HS-5 (cell line): ENCODE measurements around the gene RAD23A.
A peak's percentile ranks its signal among the peaks of the same experiment; 100 is the strongest.
"Not testable (repeated sequence)": the region's sequence is repeated elsewhere in the genome, so short reads cannot be mapped to it uniquely, and the experiment has no call there.

Source experiments
- DNase-seq: peaks from one replicate; pipeline ENCODE4 v3.0.0-alpha.2; 2012; ENCODE audit warnings: low read depth

RAD23A gene

DNA sequence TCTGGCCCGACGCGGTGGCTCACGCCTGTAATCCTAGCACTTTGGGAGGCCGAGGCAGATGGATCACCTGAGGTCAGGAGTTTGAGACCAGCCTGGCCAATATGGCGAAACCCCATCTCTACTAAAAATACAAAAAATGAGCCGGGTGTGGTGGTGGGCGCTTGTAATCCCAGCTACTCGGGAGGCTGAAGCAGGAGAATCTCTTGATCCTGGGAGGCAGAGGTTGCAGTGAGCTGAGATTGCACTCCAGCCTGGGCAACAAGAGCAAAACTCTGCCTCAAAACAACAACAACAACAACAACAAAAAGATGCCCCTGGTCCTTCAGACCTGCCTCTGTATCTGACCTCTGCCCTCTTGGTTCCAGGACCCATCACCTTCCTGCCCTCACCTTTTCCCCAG, 9.9 kb downstream of the RAD23A start:
- DNase-seq: not testable (repeated sequence)

DNA sequence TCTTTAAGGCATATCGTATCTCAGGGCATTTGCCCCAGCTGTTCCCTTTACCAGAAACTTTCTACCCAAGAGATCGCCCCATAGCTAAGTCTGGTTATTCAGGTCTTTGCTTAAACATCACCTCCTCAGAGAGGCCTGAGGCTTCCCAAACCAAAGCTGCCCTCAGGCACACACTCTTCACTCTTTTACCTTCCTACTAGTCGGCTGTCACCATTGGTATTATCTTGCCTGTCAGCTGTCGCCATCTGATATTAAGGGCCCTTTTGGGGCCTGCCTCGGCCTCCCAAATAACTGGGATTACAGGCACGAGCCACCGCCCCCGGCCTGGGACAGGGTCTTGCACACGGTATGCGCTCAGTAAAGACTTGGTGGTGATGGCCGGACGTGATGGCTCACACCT, 10.3 kb downstream of the RAD23A start:
- no peak for DNase-seq

DNA sequence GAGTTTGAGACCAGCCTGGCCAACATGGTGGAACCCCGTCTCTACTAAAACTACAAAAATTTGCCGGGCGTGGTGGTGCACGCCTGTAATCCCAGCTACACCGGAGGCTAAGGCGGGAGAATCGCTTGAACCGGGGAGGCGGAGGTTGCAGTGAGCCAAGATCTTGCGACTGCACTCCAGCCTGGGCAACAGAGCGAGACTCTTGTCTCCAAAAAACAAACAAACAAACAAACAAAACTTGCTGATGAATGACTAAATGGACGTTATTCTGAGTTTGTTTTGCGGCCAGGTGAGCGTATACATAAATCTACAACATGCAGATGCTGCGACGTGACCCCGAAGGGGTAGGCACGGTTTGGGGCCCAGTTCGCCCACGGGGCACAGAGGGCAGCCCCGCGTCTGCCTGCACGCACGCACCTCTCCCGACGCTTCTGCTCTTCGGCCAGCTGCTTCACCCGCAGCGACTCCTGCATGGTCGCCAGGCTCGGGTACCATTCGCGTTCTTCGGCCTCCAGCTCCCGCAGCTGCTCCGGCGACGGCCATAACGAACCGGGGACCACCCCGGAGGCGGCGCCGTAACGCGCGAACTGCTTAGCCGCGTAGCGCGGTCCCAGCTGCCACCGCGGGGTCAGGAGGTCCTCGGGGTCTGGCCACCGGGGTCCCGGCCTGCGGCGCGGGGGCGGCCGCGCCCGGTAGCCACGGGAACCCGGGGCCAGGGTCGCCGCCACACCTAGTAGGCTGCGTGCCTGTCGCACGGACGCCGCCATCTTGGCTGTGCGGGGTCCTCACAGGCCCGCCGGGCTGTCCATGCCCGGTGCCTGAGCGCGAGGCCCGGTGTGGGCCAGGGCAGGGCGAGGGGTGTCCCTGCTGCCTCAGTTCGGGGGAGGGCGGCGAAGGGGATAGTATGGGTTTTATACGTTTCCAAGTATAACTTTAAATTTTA, 11.1 kb downstream of the RAD23A start, which contains the start of gene GADD45GIP1:
TSS of gene GADD45GIP1 (minus strand) at position 778 of the 943 bp plus-strand sequence. CDS start at position 767, 11 bp downstream.
- DNase-seq: peak; percentile 59

DNA sequence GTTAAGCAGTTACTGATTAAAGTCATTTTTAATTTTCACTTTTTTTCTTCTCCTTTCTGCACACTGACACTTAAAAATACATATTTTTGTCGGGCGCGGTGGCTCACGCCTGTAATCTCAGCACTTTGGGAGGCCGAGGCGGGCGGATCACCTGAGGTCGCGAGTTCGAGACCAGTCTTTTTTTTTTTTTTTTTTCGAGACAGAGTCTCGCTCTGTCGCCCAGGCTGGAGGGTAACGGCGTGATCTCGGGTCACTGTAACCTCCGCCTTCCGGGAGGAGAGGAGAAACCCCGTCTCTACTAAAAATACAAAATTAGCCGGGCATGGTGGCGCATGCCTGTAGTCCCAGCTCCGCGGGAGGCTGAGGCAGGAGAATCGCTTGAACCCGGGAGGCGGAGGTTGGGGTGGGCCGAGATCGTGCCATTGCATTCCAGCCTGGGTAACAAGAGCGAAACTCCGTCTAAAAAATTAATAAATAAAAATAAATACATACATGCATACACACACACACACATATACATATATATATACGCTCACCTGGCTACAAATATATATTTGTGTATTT, 11.8 kb downstream of the RAD23A start:
- not testable (repeated sequence) for DNase-seq

DNA sequence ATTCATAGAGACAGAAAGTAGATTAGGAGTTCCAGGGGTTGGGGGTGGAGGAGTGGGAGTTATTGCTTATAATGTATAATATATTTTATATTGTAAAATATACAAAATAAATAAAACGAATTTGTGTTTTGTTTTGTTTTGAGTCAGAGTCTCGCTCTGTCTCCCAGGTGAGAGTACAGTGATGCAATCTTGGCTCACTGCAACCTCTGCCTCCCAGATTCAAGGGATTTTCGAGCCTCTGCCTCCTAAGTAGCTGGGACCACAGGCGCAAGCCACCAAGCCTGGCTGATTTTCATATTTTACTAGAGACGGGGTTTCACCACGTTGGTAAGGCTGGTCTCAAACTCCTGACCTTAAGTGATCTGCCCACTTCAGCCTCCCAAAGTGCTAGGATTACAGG, 13.8 kb downstream of the RAD23A start:
- no peak for DNase-seq

DNA sequence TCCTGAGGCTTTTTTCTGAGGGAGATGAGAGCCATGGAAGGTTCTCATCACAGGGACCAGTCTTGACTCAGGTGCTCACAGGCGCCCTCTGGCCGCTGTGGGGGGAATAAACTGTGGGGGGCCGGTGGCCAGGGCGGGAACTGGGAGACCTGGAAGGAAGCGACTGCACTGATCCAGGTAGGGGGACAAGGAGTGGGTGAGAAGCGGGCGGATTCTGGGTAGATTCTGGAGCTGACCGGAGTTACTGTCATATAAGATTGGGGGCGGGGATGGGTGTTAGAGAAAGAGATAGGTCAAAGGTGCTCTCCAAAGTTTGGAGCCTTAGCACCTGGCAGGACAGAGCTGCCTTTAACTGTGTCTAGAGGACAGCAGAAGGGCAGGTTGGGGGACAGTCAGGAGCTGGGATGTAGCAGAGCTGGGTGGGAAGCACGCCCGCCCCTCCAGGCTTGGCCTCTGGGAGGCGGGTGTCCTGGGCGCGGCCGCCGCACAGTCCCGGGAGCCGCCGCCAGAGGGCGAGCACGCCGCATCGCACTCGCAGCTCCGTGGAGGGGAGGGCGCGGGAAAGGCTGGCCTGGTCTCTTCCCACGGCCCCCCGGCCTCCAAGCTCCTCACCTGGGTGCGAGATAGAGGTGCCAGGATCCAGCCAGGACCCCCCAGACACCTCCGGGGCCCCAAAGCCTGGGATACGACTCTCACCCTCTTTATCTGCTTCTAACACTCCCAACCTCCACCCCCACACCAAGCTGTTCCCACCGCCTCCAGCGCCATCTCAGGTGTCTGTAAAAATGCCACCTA, 19.6 kb downstream of the RAD23A start:
- DNase-seq: peak; percentile 44

DNA sequence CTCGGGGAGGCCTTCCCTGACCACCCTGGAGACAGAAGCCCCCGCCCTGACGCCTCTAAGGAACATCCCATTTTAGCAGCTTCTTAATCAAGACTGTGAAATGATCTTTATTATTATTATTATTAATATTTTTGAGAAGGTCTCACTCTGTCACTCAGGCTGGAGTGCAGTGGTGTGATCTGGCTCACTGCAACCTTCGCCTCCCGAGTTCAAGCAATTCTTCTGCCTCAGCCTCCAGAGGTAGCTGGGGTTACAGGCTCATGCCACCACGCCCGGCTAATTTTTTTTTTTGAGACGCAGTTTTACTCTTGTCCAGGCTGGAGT, 20.1 kb downstream of the RAD23A start:
- no peak for DNase-seq

DNA sequence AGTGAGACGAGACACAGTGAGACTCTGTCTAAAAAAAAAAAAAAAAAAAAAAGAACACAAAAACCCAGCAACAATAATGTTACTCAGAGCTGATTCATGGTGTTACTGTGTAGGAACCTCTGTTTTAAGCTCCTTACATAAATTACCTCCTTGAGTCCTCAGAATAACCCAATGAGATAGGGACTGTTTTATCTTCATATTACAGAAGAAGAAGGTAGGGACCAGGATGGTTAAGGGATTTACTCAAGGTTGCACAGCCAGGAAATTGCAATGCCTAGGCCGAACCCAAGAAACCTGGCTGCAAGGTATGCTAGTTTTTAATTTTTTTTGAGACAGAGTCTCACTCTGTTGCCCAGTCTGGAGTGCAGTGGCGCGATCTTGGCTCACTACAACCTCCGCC, 22.2 kb downstream of the RAD23A start:
- DNase-seq: no peak

DNA sequence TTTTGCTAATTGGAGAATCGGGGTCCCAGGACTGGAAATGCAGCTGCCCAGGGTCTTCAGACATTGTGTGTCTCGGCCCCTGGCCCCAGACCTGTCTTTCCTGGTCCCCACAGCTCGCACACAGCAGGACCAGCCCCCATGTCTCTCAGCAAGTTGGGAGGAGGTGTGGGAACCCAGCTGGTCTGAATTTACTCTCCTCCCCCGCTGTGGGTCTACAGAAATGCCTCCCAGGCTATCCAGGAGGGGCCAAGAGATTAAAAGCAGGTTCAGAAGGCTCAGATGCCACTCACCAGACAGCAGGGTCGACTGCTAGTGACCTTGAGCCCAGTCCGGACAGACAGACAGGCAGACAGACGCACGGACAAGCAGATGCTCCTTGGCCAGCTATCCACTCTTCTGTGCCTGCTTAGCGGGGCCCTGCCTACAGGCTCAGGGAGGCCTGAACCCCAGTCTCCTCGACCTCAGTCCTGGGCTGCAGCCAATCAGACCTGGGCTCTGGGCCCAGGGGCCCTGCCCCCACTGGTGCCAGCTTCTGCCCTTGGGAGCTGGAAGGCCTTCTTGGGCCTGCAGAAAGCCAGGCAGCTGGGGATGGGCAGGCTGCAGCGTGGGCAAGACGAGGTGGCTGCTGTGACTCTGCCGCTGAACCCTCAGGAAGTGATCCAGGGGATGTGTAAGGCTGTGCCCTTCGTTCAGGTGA, 23.8 kb downstream of the RAD23A start, which contains the start of gene DAND5:
TSS of gene DAND5 (plus strand) at position 285 of the 697 bp plus-strand sequence. CDS start at position 370, 85 bp downstream.
- DNase-seq: no peak

DNA sequence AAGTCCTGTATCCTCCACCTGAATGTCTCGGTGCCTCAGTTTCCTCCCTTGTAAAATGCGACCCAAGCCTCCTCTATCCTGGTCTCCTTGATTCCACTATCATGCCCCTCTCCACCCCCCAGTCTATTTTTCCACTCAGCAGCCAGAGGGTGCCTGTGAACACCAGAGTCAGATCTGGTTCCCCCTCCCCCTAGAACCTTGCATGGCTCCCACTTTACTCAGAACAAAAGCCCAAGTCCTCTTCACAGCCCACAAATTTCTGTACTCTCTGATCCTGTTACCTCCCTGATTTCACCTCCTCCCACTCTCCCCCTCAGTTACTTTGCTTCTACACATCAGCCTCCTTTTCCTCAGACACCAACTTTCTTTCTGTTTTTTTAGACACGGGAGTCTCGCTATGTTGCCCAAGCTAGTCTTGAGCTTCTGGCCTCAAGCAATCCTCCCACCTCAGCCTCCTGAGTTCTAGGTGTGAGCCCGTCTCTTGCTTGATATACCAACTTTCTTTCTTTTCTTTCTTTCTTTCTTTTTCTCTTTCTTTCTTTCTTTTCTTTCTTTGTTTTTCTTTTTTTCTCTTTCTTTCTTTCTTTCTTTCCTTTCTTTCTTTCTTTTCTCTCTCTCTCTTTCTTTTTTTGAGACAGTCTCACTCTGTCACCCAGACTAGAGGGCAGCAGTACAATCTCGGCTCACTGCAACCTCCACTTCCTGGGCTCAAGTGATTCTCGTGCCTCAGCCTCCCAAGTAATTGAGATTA, 24.6 kb downstream of the RAD23A start:
- no peak for DNase-seq

DNA sequence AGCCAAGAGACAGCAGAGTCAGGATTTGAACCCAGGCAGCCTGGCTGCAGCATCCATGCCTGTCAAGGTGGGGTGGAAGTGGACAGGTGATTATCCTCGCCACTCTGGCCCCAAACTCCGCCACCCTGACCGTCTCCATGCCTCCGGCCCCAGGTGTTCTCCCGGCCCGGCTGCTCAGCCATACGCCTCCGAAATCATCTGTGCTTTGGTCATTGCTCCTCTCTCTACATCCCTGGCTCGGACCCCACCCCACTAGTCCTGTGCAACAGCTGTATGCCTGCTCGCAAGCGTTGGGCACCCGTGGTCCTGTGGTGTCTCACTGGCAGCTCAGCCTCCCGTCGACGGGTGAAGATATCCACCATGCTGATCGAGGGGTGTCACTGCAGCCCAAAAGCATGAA, 27.6 kb downstream of the RAD23A start:
- no peak for DNase-seq

DNA sequence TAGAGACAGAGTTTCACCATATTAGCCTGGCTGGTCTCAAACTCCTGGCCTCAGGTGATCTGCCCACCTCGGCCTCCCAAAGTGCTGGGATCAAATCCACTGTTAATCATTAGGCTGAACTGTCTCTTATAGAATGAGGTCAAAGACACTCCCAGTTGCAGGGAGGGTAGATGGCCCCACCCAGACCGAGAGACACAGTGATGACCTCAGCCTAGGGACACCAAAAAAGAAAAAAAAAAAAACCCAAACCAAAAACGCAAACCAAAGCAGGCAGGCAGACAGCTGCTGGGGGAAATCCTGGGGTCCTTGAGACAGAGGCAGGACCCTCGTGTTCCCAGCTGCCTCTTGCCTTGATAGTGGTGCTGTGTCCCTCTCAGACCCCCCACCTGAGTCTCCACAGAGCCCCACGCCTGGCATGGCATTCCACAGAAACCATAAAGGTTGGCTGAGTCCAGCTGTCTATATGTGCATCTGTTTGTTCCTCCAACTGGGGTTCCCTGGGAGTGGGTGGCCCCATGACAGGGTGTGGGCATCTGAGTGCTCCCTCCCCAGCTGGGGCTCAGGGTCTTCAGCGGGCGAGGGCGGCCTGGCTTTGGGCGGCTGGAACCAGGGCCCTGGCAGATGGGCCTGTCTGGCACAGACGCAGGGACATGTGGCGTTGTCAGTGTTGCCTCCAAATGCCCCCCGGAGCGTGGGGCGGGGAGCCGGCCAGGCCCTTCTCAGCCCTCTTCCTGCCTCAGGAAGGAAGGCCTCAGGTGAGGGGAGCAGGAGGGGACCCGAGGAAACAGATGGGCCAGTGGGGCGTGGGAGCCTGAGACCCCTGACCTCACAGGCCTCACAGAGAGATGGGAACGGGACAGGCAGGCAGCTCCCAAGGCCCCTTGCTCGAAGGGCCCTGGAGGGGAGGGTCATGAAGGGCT, 28.9 kb downstream of the RAD23A start:
- no peak for DNase-seq

DNA sequence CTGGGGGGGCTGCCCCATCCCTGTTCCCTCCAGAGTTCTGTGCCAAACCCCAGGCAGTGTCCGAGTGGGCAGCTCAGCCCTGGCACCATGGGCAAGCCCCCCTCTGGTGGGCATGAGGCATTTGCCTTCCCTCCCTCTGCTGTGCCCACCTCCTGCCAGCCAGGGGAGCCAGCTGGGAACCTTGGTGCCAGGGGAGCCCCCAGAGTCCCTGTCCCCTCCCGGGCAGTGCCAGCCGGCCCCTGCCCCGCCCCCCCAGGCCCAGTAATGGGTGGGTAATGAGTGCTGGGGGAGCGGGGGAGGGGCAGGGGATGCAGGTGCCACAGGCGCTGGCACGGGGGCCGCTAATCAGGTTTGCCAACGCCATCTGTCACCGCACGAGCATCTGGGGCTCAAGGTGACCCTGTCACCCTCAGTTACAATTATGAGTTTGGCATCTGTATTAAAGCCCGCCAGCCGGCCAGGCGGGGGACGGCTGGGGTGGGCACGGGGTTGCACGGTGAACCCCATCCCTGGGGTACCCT, 29.6 kb downstream of the RAD23A start:
- no peak for DNase-seq

DNA sequence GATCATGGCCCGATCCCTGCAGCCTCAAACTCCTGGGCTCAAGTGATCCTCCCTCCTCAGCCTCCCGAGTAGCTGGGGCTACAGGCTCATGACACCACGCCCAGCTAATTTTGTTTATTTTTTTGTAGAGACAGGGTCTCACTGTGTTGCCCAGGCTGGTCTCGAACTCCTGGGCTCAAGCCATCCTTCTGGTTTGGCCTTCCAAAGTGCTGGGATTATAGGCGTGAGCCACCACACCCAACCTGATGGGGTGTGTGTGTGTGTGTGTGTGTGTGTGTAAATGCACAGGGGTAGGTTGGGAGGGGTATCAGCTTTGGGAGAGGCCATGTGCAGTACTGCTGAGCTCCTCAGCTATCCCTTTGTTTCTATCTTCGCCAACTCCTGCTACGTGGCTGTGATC, 30.4 kb downstream of the RAD23A start:
- DNase-seq: not testable (repeated sequence)

DNA sequence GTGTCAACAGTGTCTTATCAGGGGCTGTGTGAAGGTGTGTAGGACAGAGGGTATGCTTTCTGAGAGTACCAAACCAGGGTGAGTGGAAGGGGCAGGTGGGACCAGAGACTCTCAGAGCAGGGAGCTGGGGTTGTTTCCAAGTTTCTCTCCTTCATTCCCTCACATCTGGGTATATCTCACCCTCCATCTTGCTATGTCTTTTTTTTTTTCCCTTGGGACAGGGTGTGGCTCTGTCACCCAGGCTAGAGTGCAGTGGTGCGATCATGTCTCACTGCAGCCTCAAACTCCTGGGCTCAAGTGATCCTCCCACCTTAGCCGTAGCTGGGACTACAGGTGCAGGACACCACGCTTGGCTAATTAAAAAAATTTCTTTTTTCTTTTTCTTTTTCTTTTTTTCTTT, 34.3 kb downstream of the RAD23A start:
- no peak for DNase-seq

DNA sequence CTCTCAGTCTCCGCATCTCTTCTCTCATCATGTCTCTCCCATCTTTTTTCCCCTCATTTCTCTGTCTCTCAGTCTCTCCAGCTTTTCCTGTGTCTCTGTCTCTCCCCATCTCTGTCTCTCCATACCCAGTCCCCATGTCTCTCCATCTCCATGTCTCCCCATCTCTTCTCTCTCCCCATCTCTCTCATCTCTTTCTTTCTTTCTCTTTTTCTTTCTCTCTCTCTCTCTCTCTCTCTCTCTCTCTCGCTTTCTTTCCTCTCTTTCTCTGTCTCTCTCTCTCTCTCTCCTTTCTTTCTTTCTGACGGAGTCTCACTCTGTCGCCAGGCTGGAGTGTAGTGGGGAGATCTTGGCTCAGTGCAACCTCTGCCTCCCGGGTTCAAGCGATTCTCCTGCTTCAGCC, 37.0 kb downstream of the RAD23A start:
- no peak for DNase-seq

DNA sequence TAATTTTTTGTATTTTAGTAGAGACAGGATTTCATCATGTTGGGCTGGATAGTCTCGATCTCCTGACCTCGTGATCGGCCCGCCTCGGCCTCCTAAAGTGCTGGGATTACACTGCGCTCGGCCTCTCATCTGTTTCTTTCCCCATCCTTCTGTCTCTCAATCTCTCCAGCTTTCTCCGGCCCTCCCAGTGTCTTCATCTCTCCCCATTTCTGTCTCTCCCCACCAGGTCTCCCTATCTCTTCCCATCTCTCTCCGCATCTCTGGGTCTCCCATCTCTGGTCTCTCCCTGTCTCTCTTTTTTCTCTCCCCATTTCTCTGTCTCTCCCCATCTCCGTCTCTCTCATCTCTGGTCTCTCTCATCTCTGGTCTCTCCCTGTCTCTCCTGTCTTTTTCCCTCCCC, 37.4 kb downstream of the RAD23A start:
- DNase-seq: no peak

DNA sequence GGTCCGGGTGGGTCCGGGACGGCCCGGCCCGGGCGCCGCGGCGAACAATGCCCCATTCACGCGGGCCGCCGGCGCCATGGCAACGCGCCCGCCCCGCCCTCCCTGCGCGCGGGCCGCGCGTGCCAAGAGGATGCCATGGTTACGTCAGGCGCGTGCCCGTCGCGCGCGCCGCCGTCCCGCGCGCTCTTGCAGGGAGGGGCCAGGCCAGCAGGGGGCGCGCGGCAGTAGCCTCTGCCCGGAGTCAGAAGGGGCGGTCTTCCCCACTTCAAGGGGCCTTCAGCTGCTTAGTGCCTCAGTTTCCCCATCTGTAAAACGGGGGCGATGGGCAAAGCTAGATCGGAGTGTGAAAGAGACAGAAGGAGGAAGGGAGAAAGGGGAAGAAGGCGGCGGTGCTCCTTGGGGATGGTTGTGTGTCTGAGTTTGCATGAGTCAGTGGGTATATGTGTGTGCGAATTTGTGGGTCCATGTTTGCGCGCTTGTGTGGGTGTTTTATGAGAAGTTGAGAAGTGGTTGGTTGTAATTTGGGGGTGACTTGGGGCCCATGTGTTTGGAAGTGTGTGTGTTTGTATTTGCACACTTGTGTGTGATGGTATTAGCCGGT, 38.0 kb downstream of the RAD23A start:
- DNase-seq: peak; percentile 48

DNA sequence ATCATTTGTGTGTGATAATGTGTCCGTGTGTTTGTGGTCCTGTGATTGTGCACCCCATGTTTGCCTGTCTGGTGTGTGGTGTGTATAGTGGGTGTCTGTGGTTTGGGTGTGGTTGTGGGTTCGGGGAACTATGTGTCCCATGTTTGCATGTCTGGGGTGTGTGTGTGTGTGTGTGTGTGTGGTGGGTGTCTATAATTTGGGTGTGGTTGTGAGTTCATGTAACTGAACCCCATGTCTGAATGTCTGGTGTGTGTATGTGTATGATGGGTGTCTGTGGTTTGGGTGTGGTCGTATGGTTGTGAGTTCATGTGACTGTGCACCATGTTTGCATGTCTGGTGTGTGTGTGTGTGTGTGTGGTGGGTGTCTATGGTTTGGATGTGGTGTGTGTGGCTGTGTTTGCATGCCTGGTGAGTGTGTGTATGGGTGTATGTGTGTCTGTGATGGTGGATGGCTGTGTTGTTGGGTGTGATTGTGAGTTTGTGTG, 38.5 kb downstream of the RAD23A start:
- no peak for DNase-seq
